GM20431 (cell line): ENCODE data around the gene UGT1A1.

Source experiments
- in situ Hi-C: fragments of 300-500 bp; cut with MseI, MboI; formaldehyde crosslinking; loops from one replicate; pipeline ENCODE4 v1.15.0; 2020; ENCODE audit warnings: low sequenced_read_pairs; ENCODE audit not compliant: unreplicated experiment

Gene UGT1A1

GRCh38 chr2:233814056-233814835 lies 54.2 kb downstream of the UGT1A1 start:
- in situ Hi-C loops = no loop called here

GRCh38 chr2:233815861-233816260 lies 55.8 kb downstream of the UGT1A1 start:
- in situ Hi-C loops = no loop called here

DNA sequence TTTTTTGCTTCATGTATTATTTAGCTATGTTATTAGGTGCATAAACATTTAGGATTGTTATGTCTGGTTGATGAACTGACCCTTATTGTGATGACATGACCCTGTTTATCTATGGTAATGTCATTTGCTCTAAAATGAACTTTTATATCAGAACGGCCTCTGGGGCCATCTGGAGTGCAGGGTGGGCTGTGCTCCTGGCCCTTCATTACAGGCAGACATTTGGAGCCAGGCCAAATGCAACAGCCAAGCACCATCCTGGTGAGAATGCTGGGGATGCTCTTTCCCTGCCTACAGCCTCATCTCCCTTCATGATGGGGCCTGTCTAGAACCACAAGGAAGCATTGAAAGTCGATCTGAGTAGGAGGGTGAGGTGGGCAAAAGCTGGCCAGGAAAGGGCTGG lies 56.3 kb downstream of the UGT1A1 start:
- in situ Hi-C loops = no loop called here

DNA sequence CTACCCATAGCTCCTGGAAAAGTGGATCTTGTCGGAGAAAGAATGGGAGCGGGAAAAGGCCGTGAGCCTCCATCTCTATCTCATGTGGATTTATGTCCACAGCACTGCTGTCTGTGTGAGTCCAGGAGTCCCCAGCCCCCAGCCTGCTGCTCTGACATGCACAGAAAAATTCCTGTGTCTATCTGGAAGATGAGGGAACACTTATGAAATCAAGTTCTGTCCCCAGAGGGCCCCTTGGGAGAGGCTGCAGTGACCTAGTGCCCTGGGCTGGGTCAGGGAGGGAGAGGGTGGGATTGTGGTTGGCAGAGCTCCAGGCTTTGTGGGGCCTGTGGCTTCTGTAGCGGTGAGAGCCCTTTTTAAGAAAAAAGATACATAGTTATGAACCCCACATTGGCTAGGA lies 56.7 kb downstream of the UGT1A1 start:
- in situ Hi-C loops = no loop called here

- in situ Hi-C loops = no loop called here
Observed at GRCh38 chr2:233817361-233817911, 57.4 kb downstream of the UGT1A1 start.

DNA sequence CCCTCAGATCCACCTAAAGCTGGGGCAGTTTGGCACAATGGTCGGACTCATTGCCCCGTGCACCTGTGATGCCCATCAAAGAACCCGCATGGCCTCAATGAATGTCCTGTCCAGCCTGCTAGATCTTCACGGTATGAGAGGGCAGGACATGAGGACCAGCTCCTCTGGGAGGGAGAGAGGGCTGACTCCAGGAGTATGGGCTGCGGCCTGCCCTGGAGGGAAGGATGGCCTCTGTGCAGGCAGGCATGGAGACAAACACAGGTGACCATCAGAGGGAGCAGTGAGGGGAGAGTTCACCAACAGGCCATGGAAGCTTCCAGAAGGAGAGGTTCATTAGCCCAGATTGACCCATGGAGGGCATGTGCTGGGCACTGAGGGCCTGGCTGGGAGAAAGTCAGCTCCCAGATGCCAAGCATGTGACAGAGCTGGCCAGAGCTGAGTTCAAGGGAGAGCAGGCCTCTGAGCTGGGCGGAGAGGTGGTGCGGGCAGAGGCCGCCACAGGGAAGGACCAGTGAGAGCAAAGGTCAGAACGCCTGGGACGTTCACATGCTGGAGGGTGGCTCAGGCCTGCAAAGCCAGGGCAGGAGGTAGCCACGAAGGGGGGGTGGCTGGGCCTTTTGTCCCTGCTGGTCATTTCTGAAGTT lies 58.0 kb downstream of the UGT1A1 start:
- in situ Hi-C loops = no loop called here

- in situ Hi-C loops = no loop called here
Observed at GRCh38 chr2:233818639-233819621, 58.9 kb downstream of the UGT1A1 start.

- in situ Hi-C loops = no loop called here
Observed at GRCh38 chr2:233819884-233820773, 60.1 kb downstream of the UGT1A1 start.

DNA sequence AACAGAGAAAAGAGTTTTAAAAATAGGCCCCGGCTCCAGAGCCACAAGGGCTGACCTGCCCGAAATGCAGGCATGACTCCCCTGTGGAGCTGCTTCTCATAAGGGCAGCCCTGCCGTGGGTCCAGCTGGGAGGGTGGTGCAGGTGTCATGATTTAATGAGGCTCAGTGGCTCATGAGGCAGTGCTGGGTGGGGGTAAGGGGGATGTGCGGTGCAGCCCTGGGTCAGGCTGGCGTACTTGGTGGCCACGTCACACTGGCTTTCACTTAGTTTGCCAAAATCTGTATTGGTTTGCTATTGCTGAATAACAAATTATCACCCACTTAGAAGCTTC lies 60.7 kb downstream of the UGT1A1 start:
- in situ Hi-C loops = no loop called here

- in situ Hi-C loops = no loop called here
Observed at GRCh38 chr2:233821196-233821595, 61.1 kb downstream of the UGT1A1 start.

DNA sequence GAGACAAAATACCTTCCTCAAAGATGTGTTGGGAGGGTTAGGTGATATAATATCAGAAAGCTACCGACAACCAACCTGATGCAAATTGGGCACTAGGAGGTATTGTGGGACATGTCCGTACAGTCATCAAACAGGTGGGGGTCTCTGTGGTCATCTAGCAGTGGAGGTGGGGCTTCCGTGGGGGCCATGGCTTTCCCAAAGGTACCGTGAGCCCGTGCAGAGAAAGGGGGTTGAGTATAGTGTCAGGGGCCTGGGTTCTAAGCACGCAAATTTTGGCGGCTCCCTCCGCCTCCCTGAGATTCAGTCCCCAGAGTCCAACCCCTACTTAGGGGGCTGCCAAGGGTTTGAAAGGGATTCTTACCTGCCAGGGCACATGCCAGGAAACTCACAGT lies 61.6 kb downstream of the UGT1A1 start:
- in situ Hi-C loops = no loop called here

- in situ Hi-C loops = no loop called here
Observed at GRCh38 chr2:233822101-233822771, 62.2 kb downstream of the UGT1A1 start.
